ENCODE measurements around the gene PNPLA8.
A peak's percentile ranks its signal among the peaks of the same experiment; 100 is the strongest.

The PNPLA8 gene

GRCh38 chr7:108455998-108456677 lies 69.8 kb downstream of the PNPLA8 start, which contains the start of gene NRCAM:
Gene NRCAM, minus strand, starts transcription at chr7:108456436. Its CDS starts 216,372 bp downstream, at chr7:108240064.
- H3K27me3 ChIP-seq (ENCODE audit: low read length), result no peaks in the 10 kb centered on the region
- H3K36me3 ChIP-seq (ENCODE audit: low read length), result no peaks in the 10 kb centered on the region
- peak within 1 kb of the TSS; percentile 52 for H3K4me3 ChIP-seq (ENCODE audit: insufficient read depth, low read length, poor library complexity, severe bottlenecking)
- peak within 1 kb of the TSS; percentile 9; the same call in 1 of the 2 replicates for H3K9ac ChIP-seq (ENCODE audit: low read length)
- TF ChIP-seq CTCF (IDR thresholded peaks at IDR 0.05; ENCODE audit: insufficient read depth, low read length, poor library complexity, severe bottlenecking) (no peak), EZH2phosphoT487 (conservative IDR thresholded peaks at IDR 0.05; ENCODE audit: low read length) (no peak)
- H2AFZ ChIP-seq (ENCODE audit: low read depth, low read length, severe bottlenecking), result peak within 1 kb of the TSS; percentile 23
- H4K20me1 ChIP-seq (ENCODE audit: low read depth, low read length), result no peaks in the 10 kb centered on the region
- peak within 1 kb of the TSS; percentile 63 for H3K4me2 ChIP-seq (ENCODE audit: low read depth, low read length, poor library complexity, severe bottlenecking)
- no peak within 1 kb of the TSS for H3K27ac ChIP-seq (ENCODE audit: low read depth, low read length)
- no peaks in the 10 kb centered on the region for H3K9me3 ChIP-seq (ENCODE audit: insufficient read depth, low read length)
- H3K79me2 ChIP-seq (ENCODE audit: insufficient read depth, low read length), result no peaks in the 10 kb centered on the region
- H3K9me2 ChIP-seq (replicated peaks; ENCODE audit: insufficient read depth, low read length), result no peaks in the 10 kb centered on the region
- H3F3A ChIP-seq (ENCODE audit: insufficient read depth), result no peaks in the 10 kb centered on the region

GRCh38 chr7:108455551-108455997 lies 70.4 kb downstream of the PNPLA8 start:
- Histone ChIP-seq H2AFZ (ENCODE audit: low read depth, low read length, severe bottlenecking) (peak overlapping the region; percentile 23), H3K9ac (ENCODE audit: low read length) (peak overlapping the region; percentile 9; the same call in 1 of the 2 replicates), H3K9me2 (replicated peaks; ENCODE audit: insufficient read depth, low read length) (no peaks in the 10 kb centered on the region), H3K4me2 (ENCODE audit: low read depth, low read length, poor library complexity, severe bottlenecking) (peak overlapping the region; percentile 63), H4K20me1 (ENCODE audit: low read depth, low read length) (no peaks in the 10 kb centered on the region), H3K27ac (ENCODE audit: low read depth, low read length) (no peak overlapping the region), H3K36me3 (ENCODE audit: low read length) (no peaks in the 10 kb centered on the region), H3F3A (ENCODE audit: insufficient read depth) (no peaks in the 10 kb centered on the region), H3K9me3 (ENCODE audit: insufficient read depth, low read length) (no peaks in the 10 kb centered on the region), H3K79me2 (ENCODE audit: insufficient read depth, low read length) (no peaks in the 10 kb centered on the region), H3K27me3 (ENCODE audit: low read length) (no peaks in the 10 kb centered on the region), H3K4me3 (ENCODE audit: insufficient read depth, low read length, poor library complexity, severe bottlenecking) (peak overlapping the region; percentile 52)
- TF ChIP-seq CTCF (IDR thresholded peaks at IDR 0.05; ENCODE audit: insufficient read depth, low read length, poor library complexity, severe bottlenecking), result no peak
- TF ChIP-seq EZH2phosphoT487 (conservative IDR thresholded peaks at IDR 0.05; ENCODE audit: low read length), result no peak

- Histone ChIP-seq H3K4me2 (ENCODE audit: low read depth, low read length, poor library complexity, severe bottlenecking) (peak overlapping the region; percentile 63), H3K27me3 (ENCODE audit: low read length) (no peaks in the 10 kb centered on the region), H2AFZ (ENCODE audit: low read depth, low read length, severe bottlenecking) (peak overlapping the region; percentile 23), H3K9me3 (ENCODE audit: insufficient read depth, low read length) (no peaks in the 10 kb centered on the region), H3F3A (ENCODE audit: insufficient read depth) (no peaks in the 10 kb centered on the region), H3K4me3 (ENCODE audit: insufficient read depth, low read length, poor library complexity, severe bottlenecking) (peak overlapping the region; percentile 52), H3K79me2 (ENCODE audit: insufficient read depth, low read length) (no peaks in the 10 kb centered on the region), H3K36me3 (ENCODE audit: low read length) (no peaks in the 10 kb centered on the region), H3K27ac (ENCODE audit: low read depth, low read length) (no peak overlapping the region), H4K20me1 (ENCODE audit: low read depth, low read length) (no peaks in the 10 kb centered on the region), H3K9me2 (replicated peaks; ENCODE audit: insufficient read depth, low read length) (no peaks in the 10 kb centered on the region), H3K9ac (ENCODE audit: low read length) (peak overlapping the region; percentile 9; the same call in 1 of the 2 replicates)
- TF ChIP-seq CTCF (IDR thresholded peaks at IDR 0.05; ENCODE audit: insufficient read depth, low read length, poor library complexity, severe bottlenecking) (no peak), EZH2phosphoT487 (conservative IDR thresholded peaks at IDR 0.05; ENCODE audit: low read length) (peak; percentile 95; the same call in 1 of the 2 replicates)
These were observed 71.0 kb downstream of the PNPLA8 start for GRCh38 chr7:108454674-108455550.

All from SU-DHL-6 (cell line).